ES-I3 (cell line): ENCODE data around the gene ATXN1.

Experiments
- H3K36me3 ChIP-seq: 2 replicates; pipeline ENCODE4 v1.6.1; 2013; ENCODE audit warnings: mild to moderate bottlenecking, low read length, control low read depth, moderate library complexity; ENCODE audit not compliant: insufficient read depth
- H3K4me1 ChIP-seq: 2 replicates; pipeline ENCODE4 v1.6.1; 2013; ENCODE audit warnings: mild to moderate bottlenecking, control low read depth, low read length; ENCODE audit not compliant: insufficient read depth
- H3K9ac ChIP-seq: 2 replicates; pipeline ENCODE4 v1.6.1; 2013; ENCODE audit warnings: low read depth, mild to moderate bottlenecking, low read length, moderate library complexity
- H3K9me3 ChIP-seq: 2 replicates; pipeline ENCODE4 v1.6.1; 2013; ENCODE audit warnings: mild to moderate bottlenecking, low read length, moderate library complexity; ENCODE audit not compliant: control insufficient read depth, insufficient read depth

The ATXN1 gene

GRCh38 chr6:16670617-16671051, 90.6 kb downstream of the ATXN1 start:
- H3K9ac ChIP-seq = no peak overlapping the region
- peaks cover 24% of the 10 kb centered on the region for H3K4me1 ChIP-seq
- H3K36me3 ChIP-seq = no peaks in the 10 kb centered on the region
- H3K9me3 ChIP-seq = no peaks in the 10 kb centered on the region

GRCh38 chr6:16670183-16670582, 91.1 kb downstream of the ATXN1 start:
- H3K9me3 ChIP-seq = no peaks in the 10 kb centered on the region
- H3K9ac ChIP-seq = no peak overlapping the region
- no peaks in the 10 kb centered on the region for H3K36me3 ChIP-seq
- H3K4me1 ChIP-seq = peaks cover 24% of the 10 kb centered on the region

- Histone ChIP-seq H3K9ac (no peak overlapping the region), H3K36me3 (no peaks in the 10 kb centered on the region), H3K9me3 (no peaks in the 10 kb centered on the region), H3K4me1 (peaks cover 24% of the 10 kb centered on the region)
Measured at GRCh38 chr6:16669227-16669626, 92.0 kb downstream of the ATXN1 start.

- H3K36me3 ChIP-seq = no peaks in the 10 kb centered on the region
- no peaks in the 10 kb centered on the region for H3K9me3 ChIP-seq
- H3K4me1 ChIP-seq = peaks cover 23% of the 10 kb centered on the region
- no peak overlapping the region for H3K9ac ChIP-seq
Measured at GRCh38 chr6:16667509-16667908, 93.8 kb downstream of the ATXN1 start.

- peaks cover 9% of the 10 kb centered on the region for H3K4me1 ChIP-seq
- H3K9ac ChIP-seq = no peak overlapping the region
- no peaks in the 10 kb centered on the region for H3K36me3 ChIP-seq
- H3K9me3 ChIP-seq = peaks cover 5% of the 10 kb centered on the region; the same call in 1 of the 2 replicates
Measured at GRCh38 chr6:16665992-16666391, 95.3 kb downstream of the ATXN1 start.

GRCh38 chr6:16665182-16665581, 96.1 kb downstream of the ATXN1 start:
- Histone ChIP-seq H3K9me3 (peaks cover 5% of the 10 kb centered on the region; the same call in 1 of the 2 replicates), H3K36me3 (no peaks in the 10 kb centered on the region), H3K9ac (no peak overlapping the region)

GRCh38 chr6:16663901-16664300, 97.4 kb downstream of the ATXN1 start:
- Histone ChIP-seq H3K9me3 (peaks cover 5% of the 10 kb centered on the region; the same call in 1 of the 2 replicates), H3K36me3 (no peaks in the 10 kb centered on the region), H3K9ac (no peak overlapping the region), H3K4me1 (peaks cover 1% of the 10 kb centered on the region; the same call in 1 of the 2 replicates)

More at GRCh38 chr6:16665182-16665581, 96.1 kb downstream of the ATXN1 start:
- H3K4me1 ChIP-seq = peaks cover 9% of the 10 kb centered on the region

- H3K36me3 ChIP-seq = no peaks in the 10 kb centered on the region
- no peaks in the 10 kb centered on the region for H3K4me1 ChIP-seq
- H3K9me3 ChIP-seq = peaks cover 5% of the 10 kb centered on the region; the same call in 1 of the 2 replicates
- no peak overlapping the region for H3K9ac ChIP-seq
Measured at GRCh38 chr6:16660157-16660497, 101.1 kb downstream of the ATXN1 start.

- H3K36me3 ChIP-seq = no peaks in the 10 kb centered on the region
- H3K4me1 ChIP-seq = no peaks in the 10 kb centered on the region
- no peak overlapping the region for H3K9ac ChIP-seq
- H3K9me3 ChIP-seq = peaks cover 5% of the 10 kb centered on the region; the same call in 1 of the 2 replicates
Measured at GRCh38 chr6:16659466-16660156, 101.6 kb downstream of the ATXN1 start.

- H3K36me3 ChIP-seq = no peaks in the 10 kb centered on the region
- H3K9me3 ChIP-seq = peaks cover 5% of the 10 kb centered on the region; the same call in 1 of the 2 replicates
- no peaks in the 10 kb centered on the region for H3K4me1 ChIP-seq
- H3K9ac ChIP-seq = no peak overlapping the region
Measured at GRCh38 chr6:16658348-16659034, 102.8 kb downstream of the ATXN1 start.

GRCh38 chr6:16657768-16658167, 103.5 kb downstream of the ATXN1 start:
- H3K4me1 ChIP-seq = no peaks in the 10 kb centered on the region

GRCh38 chr6:16656451-16656850, 104.8 kb downstream of the ATXN1 start:
- H3K9ac ChIP-seq = no peak overlapping the region
- no peaks in the 10 kb centered on the region for H3K4me1 ChIP-seq
- no peaks in the 10 kb centered on the region for H3K36me3 ChIP-seq
- H3K9me3 ChIP-seq = peaks cover 2% of the 10 kb centered on the region; the same call in 1 of the 2 replicates

More at GRCh38 chr6:16657768-16658167, 103.5 kb downstream of the ATXN1 start:
- H3K9ac ChIP-seq = no peak overlapping the region
- no peaks in the 10 kb centered on the region for H3K36me3 ChIP-seq
- H3K9me3 ChIP-seq = peaks cover 5% of the 10 kb centered on the region; the same call in 1 of the 2 replicates

- Histone ChIP-seq H3K36me3 (no peaks in the 10 kb centered on the region), H3K4me1 (no peaks in the 10 kb centered on the region), H3K9me3 (no peaks in the 10 kb centered on the region), H3K9ac (no peak overlapping the region)
Measured at GRCh38 chr6:16654701-16655100, 106.6 kb downstream of the ATXN1 start.

- Histone ChIP-seq H3K36me3 (no peaks in the 10 kb centered on the region), H3K4me1 (no peaks in the 10 kb centered on the region), H3K9me3 (no peaks in the 10 kb centered on the region), H3K9ac (no peak overlapping the region)
Measured at GRCh38 chr6:16653226-16653625, 108.0 kb downstream of the ATXN1 start.

GRCh38 chr6:16651871-16652270, 109.4 kb downstream of the ATXN1 start:
- Histone ChIP-seq H3K4me1 (no peaks in the 10 kb centered on the region), H3K9me3 (no peaks in the 10 kb centered on the region), H3K9ac (no peak overlapping the region)

More at GRCh38 chr6:16651871-16652270, 109.4 kb downstream of the ATXN1 start:
- no peaks in the 10 kb centered on the region for H3K36me3 ChIP-seq
